Measurements from ENCODE around the gene HLF.

GRCh38 chr17:55261311-55261710 is 3.4 kb upstream of the HLF start:
- no peak for TF ChIP-seq POLR2A (IDR thresholded peaks at IDR 0.05; ENCODE audit: low read depth, low read length)
- TF ChIP-seq RAD21 (IDR thresholded peaks at IDR 0.05; ENCODE audit: low read length): no peak
- TF ChIP-seq CTCF (conservative IDR thresholded peaks at IDR 0.05; ENCODE audit: low read depth, low read length): no peak
- no peak for TF ChIP-seq NFE2L2 (IDR thresholded peaks at IDR 0.05; ENCODE audit: low read depth, low read length)
- TF ChIP-seq USF2 (IDR thresholded peaks at IDR 0.05; ENCODE audit: low read depth, low read length): no peak
- TF ChIP-seq RCOR1 (IDR thresholded peaks at IDR 0.05; ENCODE audit: insufficient replicate concordance, low read length): no peak
- no peak for TF ChIP-seq FOS (IDR thresholded peaks at IDR 0.05; ENCODE audit: low read depth, low read length)
- no peak for TF ChIP-seq CEBPB (IDR thresholded peaks at IDR 0.05; ENCODE audit: low read depth, low read length)

All from IMR-90 (cell line).